Measurements from ENCODE around the gene ARHGEF5. TPM values are rescaled to one million over a fixed set of nuclear protein-coding genes. Genes with fewer than 3 reads are reported as not detected.

Gene ARHGEF5
- total RNA-seq, 4 donors from 2014 or later, result 1.3 to 6.8 (median 6.0) TPM

- intact Hi-C loops (cut with DNase I; ENCODE audit: low total_unique reads), result no loop called here
- TF ChIP-seq CTCF (IDR thresholded peaks at IDR 0.05) (no peak), POLR2A (IDR thresholded peaks at IDR 0.05) (no peak)
- H3K4me1 ChIP-seq, result no peaks in the 10 kb centered on the region
- DNase-seq, result no peak
- H3K36me3 ChIP-seq, result no peaks in the 10 kb centered on the region
- no peak overlapping the region for H3K27ac ChIP-seq
- H3K27me3 ChIP-seq, result no peaks in the 10 kb centered on the region
- H3K9me3 ChIP-seq, result no peaks in the 10 kb centered on the region
- no peak overlapping the region for H3K4me3 ChIP-seq
Observed at GRCh38 chr7:144428431-144428830, 73.2 kb downstream of the ARHGEF5 start.

Other genes with a start within 250 kb of the ARHGEF5 start
- not detected for gene OR2A2, start 245.8 kb upstream of the ARHGEF5 start, total RNA-seq
- gene OR2A14, start 232.2 kb upstream of the ARHGEF5 start, total RNA-seq, result not detected
- gene CTAGE4, start 171.9 kb upstream of the ARHGEF5 start, total RNA-seq, result 1 to 10 TPM in 1 of 4 donors, under 1 TPM in 2, not detected in 1; 0.26 to 7.2 (median 0.29) TPM
- 1 to 10 TPM in 3 of 4 donors, under 1 TPM in 1; 0.29 to 8.6 (median 4.4) TPM for gene ARHGEF35, start 159.6 kb upstream of the ARHGEF5 start, total RNA-seq
- 1 to 10 TPM in 1 of 4 donors, under 1 TPM in 1, not detected in 2; 0.15 to 4.1 TPM for gene OR2A42, start 115.8 kb upstream of the ARHGEF5 start, total RNA-seq
- gene OR2A7, start 90.6 kb upstream of the ARHGEF5 start, total RNA-seq, result 1 to 10 TPM in 3 of 4 donors, not detected in 1; 2.8 to 3.8 (median 3.2) TPM
- gene CTAGE8, start 86.1 kb upstream of the ARHGEF5 start, total RNA-seq, result 1 to 10 TPM in 1 of 4 donors, not detected in 3; 1.5 TPM
- 1 to 10 TPM in 1 of 4 donors, under 1 TPM in 1, not detected in 2; 0.48 to 3.8 TPM for gene OR2A1, start 43.0 kb upstream of the ARHGEF5 start, total RNA-seq
- gene NOBOX, start 48.3 kb downstream of the ARHGEF5 start, total RNA-seq, result not detected

Measured in uterus (tissue), 4 donors.